ENCODE results near the gene SYTL2.
"Not testable (repeated sequence)": the region's sequence is repeated elsewhere in the genome, so short reads cannot be mapped to it uniquely, and the experiment has no call there.

The SYTL2 gene

GRCh38 chr11:85673393-85673792, 137.5 kb downstream of the SYTL2 start:
- no peak for DNase-seq

GRCh38 chr11:85672105-85672902, 138.6 kb downstream of the SYTL2 start:
- peak; percentile 13 for DNase-seq

- not testable (repeated sequence) for DNase-seq
These were observed 139.8 kb downstream of the SYTL2 start for GRCh38 chr11:85670949-85671663.

GRCh38 chr11:85668157-85668556, 142.8 kb downstream of the SYTL2 start:
- DNase-seq = no peak

- no peak for DNase-seq
These were observed 144.3 kb downstream of the SYTL2 start for GRCh38 chr11:85666687-85667086.

GRCh38 chr11:85665733-85666132, 145.2 kb downstream of the SYTL2 start:
- DNase-seq = no peak

- peak; percentile 94 for DNase-seq
These were observed 146.1 kb downstream of the SYTL2 start, which contains the start of gene CREBZF for GRCh38 chr11:85664615-85665481. CREBZF (minus strand) TSS chr11:85665129; CDS start chr11:85664875, 254 bp downstream.

GRCh38 chr11:85663753-85664614, 147.0 kb downstream of the SYTL2 start:
- peak; percentile 68 for DNase-seq

GRCh38 chr11:85663080-85663752, 147.7 kb downstream of the SYTL2 start:
- no peak for DNase-seq

GRCh38 chr11:85661972-85662664, 148.8 kb downstream of the SYTL2 start:
- DNase-seq = no peak

- DNase-seq = no peak
These were observed 152.8 kb downstream of the SYTL2 start for GRCh38 chr11:85658180-85658579.

- DNase-seq = no peak
These were observed 154.2 kb downstream of the SYTL2 start for GRCh38 chr11:85656777-85657176.

- not testable (repeated sequence) for DNase-seq
These were observed 156.6 kb downstream of the SYTL2 start for GRCh38 chr11:85654343-85654742.

- DNase-seq = no peak
These were observed 158.0 kb downstream of the SYTL2 start for GRCh38 chr11:85652786-85653447.

- no peak for DNase-seq
These were observed 159.8 kb downstream of the SYTL2 start for GRCh38 chr11:85651118-85651517.

GRCh38 chr11:85647604-85648299, 163.2 kb downstream of the SYTL2 start, which contains the start of gene TMEM126A:
TMEM126A (plus strand) TSS chr11:85647967; CDS start chr11:85650256, 2,289 bp downstream.
- DNase-seq = peak; percentile 85

GRCh38 chr11:85647078-85647477, 163.9 kb downstream of the SYTL2 start:
- no peak for DNase-seq
